Measurements from ENCODE around the gene IRGQ.
"Not testable (repeated sequence)": the region's sequence is repeated elsewhere in the genome, so short reads cannot be mapped to it uniquely, and the experiment has no call there.

Gene IRGQ

DNA sequence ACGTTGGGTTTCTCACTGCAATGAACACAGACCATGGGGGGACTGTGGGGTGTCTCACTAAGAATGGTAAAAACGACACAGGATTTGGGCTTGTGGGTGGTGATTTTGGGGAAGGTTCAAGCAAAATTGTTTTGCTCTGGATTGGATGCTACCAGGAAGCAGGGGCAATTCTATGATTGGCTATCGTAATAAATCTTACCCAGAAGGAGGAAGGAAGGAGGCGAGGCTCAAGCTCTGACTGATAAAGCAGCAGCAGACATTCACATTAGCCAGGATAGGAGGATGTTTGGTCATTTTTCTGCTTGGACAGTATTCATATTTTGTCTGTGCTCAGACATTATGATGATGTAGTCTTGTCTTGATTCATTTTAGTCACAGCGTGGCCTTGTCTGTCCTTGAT, 1.9 kb upstream of the IRGQ start:
- DNase-seq: peak in 1 of 2 donors; percentile 16

- no peak for DNase-seq
Observed at GRCh38 chr19:43596842-43597461, 1.0 kb upstream of the IRGQ start.

- no peak for DNase-seq
Observed at GRCh38 chr19:43595605-43595998, 332 bp downstream of the IRGQ start.

GRCh38 chr19:43594710-43595604, 977 bp downstream of the IRGQ start:
- DNase-seq: peak; percentile 72 to 77

- DNase-seq: no peak
Observed at GRCh38 chr19:43594081-43594697, 1.7 kb downstream of the IRGQ start.

DNA sequence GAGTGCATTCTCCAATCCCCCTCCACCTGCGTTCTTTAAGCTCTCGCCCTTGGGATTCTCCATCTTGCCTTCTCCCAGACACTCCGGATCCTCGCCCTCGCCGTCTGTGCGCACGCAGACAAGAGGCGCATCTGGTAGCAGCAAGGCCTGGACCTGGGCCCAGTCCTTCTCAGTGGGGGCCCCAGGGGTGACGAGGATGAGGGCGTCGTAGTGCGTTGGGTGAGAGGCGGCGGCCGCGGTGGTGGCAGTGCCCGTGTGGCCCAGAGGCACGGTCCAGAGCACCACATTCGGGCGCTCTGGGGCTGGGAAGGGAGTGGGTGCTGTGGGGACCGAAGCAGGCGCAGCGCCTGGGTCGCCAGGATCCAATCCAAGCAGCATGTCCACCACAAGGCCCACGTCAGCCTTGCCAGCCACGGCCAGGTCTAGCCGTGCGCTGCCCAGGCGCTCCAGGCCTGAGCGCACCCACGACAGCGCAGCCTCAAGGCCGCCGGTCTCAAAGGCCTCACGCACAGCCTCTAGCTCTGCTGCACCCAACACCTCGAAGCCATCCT, 3.1 kb downstream of the IRGQ start:
- DNase-seq: no peak

- no peak for DNase-seq
Observed at GRCh38 chr19:43591904-43592772, 3.8 kb downstream of the IRGQ start.

- no peak for DNase-seq
Observed at GRCh38 chr19:43589678-43590077, 6.3 kb downstream of the IRGQ start.

DNA sequence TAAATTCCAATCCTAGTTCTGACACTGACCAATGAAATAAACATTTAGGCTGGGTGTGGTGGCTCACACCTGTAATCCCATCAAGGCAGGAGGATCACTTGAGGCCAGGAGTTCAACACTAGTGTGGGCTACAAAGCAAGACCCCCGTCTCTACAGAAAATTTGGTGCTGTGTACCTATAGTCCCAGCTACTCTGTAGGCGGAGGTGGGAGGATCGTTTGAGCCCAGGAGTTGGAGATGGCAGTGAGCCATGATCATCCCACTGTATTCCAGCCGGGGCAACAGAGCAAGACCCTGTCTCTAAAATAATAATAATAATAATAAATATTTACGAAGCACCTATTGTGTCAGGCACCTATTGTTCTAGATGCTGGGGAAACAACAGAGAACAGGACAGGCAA, 6.7 kb downstream of the IRGQ start:
- DNase-seq: no peak

DNA sequence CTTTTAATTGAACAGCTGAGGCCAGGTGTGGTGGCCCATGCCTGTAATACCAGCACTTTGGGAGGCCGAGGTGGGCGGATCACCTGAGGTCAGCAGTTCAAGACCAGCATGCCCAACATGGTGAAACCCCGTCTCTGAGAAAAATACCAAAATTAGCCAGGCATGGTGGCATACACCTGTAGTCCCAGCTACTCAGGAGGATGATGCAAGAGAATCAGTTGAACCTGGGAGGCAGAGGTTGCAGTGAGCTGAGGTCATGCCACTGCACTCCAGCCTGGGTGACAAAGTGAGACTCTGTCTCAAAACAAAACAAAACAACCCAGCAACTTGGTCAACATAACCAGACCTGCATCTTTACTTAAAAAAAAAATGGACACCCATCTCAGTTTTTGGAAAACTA, 8.9 kb downstream of the IRGQ start:
- not testable (repeated sequence) for DNase-seq

GRCh38 chr19:43586346-43586745, 9.6 kb downstream of the IRGQ start:
- no peak for DNase-seq

DNA sequence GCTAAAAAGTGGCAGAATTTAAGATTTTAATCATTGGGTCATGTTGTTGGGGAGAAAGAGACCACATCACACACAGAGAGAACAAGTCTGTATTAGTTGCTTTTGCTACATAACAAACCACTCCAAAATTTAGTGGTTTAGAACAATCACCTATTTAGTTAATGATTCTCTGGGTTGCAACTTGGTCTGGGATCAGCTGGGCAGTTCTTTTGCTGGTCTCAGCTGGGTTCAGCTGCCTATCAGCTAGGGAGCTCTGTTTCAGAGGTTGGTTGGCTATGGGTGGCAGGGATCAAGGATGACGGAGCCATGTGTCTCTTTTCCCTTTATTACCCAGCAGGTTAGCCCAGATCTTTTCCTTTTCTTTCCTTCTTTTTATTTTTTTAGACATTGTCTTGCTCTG, 11.4 kb downstream of the IRGQ start:
- no peak for DNase-seq

- DNase-seq: no peak
Observed at GRCh38 chr19:43582495-43582894, 13.4 kb downstream of the IRGQ start.

- DNase-seq: no peak
Observed at GRCh38 chr19:43581467-43581866, 14.5 kb downstream of the IRGQ start.

- DNase-seq: no peak
Observed at GRCh38 chr19:43578787-43579186, 17.1 kb downstream of the IRGQ start.

GRCh38 chr19:43575955-43576878, 19.7 kb downstream of the IRGQ start:
- no peak for DNase-seq

DNA sequence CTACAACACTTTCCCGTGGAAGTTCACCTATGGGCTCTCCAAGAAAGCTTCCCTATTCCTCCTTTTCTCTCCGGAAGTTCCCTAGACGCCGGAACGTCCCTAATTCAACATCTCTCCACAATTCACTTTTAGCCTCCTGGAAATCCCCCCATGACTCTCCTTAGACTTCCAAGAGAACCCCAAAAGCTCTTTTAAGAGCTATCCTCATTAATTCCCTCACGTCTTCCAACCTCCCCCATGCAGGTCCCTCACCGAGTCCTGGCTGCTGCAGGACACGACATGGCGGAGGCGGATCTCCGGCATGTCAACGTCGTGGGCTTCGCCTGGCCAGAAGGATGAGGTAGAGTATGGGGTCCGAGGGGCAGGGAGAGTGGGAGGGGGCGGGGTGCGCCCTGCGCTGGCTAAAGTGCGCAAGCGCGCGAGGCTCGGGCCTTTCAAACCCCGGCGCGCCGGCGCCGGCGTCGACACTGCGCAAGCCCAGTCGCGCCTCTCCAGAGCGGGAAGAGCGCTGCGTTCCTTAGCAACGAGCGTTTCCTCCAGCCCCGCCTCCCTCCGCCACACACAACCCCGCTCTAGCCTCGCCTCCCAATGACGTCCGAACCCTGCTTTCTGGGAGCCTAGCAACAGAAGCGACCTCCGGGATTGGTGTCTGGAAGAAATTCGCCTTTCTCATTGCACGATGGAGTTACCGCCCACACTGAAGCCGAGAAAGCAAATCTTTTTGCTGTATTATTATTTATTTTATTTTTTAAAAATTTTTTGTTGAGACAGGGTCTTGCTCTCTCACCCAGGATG, 20.6 kb downstream of the IRGQ start, which contains the start of the genes PINLYP and XRCC1:
TSS of gene PINLYP (plus strand) at position 646 of the 795 bp plus-strand sequence. CDS start 1,391 bp downstream, outside the sequence.
TSS of gene XRCC1 (minus strand) at position 372 of the 795 bp plus-strand sequence. CDS start at position 303, 69 bp downstream.
- peak; percentile 98 to 99 for DNase-seq

DNA sequence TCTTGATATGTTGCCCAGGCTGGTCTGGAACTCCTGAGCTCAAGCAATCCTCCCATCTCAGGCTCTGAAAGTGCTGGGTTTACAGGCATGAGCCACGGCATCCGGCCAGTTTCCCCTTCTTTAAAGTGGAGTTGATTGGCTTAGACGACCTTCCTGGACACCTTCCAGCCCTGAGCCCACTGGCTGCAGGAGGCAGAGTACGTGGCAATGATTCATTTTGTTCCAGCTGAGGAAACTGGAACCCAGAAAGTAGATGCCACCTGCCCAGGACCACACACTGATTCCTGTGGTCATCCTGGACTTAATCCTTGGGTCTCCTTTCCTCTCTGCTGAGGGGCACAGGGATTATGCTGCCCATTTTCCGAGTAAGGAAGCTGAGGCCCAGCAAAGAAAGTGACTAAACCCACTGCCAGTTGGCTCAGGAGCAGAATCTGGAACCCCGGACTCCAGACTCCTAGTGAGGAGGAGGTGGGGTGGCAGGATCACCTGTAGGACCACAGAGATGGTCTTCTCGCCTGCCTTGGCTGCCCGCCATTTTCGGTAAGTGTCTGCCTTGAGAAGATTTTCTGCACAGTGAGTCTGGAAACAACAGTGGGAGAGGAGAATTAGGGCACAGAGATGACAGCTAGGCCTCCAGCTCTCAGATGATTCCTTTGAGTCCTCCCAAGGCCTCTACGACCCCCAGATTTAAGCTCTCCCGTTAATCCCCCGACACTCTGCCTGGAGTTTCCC, 21.3 kb downstream of the IRGQ start:
- DNase-seq: no peak

- peak; percentile 41 to 88 for DNase-seq
Observed at GRCh38 chr19:43572171-43572588, 23.8 kb downstream of the IRGQ start.

Measured in inflammatory macrophage treated with lipopolysaccharide for 1 hour (primary cell).